Lower lobe of right lung (tissue), 2 donors: Measurements from ENCODE around the gene NKG7. TPM values are rescaled to one million over a fixed set of nuclear protein-coding genes. Genes with fewer than 3 reads are reported as not detected.
"Not testable (repeated sequence)": the region's sequence is repeated elsewhere in the genome, so short reads cannot be mapped to it uniquely, and the experiment has no call there.

Experiments
- ATAC-seq, 2 donors: fragments of 200-7000 bp; cut with Tn5 transposase; one replicate each; pipeline ENCODE4 v1.9.1; 2020 to 2022; ENCODE audit warnings: mild to moderate bottlenecking in 2 of 2, moderate library complexity in 2 of 2
- DNase-seq: peaks from one replicate; pipeline ENCODE4 v3.0.0-alpha.2; 2020
- H3K27ac ChIP-seq: fragments of 200-600 bp; one replicate; pipeline ENCODE4 v1.8.0; 2022
- H3K27me3 ChIP-seq: fragments of 200-600 bp; one replicate; pipeline ENCODE4 v1.8.0; 2022; ENCODE audit warnings: low read depth
- H3K36me3 ChIP-seq: fragments of 200-600 bp; one replicate; pipeline ENCODE4 v1.8.0; 2022; ENCODE audit warnings: mild to moderate bottlenecking
- H3K4me1 ChIP-seq: fragments of 200-600 bp; one replicate; pipeline ENCODE4 v1.8.0; 2022
- H3K4me3 ChIP-seq: fragments of 200-600 bp; one replicate; pipeline ENCODE4 v1.8.0; 2022; ENCODE audit warnings: mild to moderate bottlenecking
- H3K9me3 ChIP-seq: fragments of 200-600 bp; one replicate; pipeline ENCODE4 v1.8.0; 2022
- intact Hi-C: fragments of 100-400 bp; cut with DNase I; formaldehyde crosslinking; loops from one replicate; pipeline ENCODE4 v1.11.0; 2022
- long read RNA-seq: library from polyadenylated mRNA; unstranded; transcript quantifications from one replicate; pipeline ENCODE4 v2.0.0, GENCODE V29; 2021
- total RNA-seq: library from RNA; stranded (reverse); fragmentation: NEBNext Ultra II Directional; extraction: Animal tissue kit (Norgen Biotek cat#: 25700); gene quantifications from one replicate; pipeline ENCODE4 v1.2.1, GENCODE V29; 2021
- TF ChIP-seq, protein P1 (sequence below): fragments of 200-600 bp; IDR thresholded peaks from one replicate; pipeline ENCODE4 v1.8.0; 2022; ENCODE audit warnings: antibody characterized with exemption, mild to moderate bottlenecking
- donor health status: DM: no; HTN: yes; CAD: no; lungs with severe emphysema.

Gene NKG7, protein sequence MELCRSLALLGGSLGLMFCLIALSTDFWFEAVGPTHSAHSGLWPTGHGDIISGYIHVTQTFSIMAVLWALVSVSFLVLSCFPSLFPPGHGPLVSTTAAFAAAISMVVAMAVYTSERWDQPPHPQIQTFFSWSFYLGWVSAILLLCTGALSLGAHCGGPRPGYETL
- 31.7 TPM for total RNA-seq
- long read RNA-seq, transcript NKG7-201 (4 exons, 843 nt), result major isoform, 17 of 20 reads
- long read RNA-seq, partial matches to known transcripts, result 0 of 20 reads
- long read RNA-seq, other reads (novel, unspliced or antisense), result 0 of 20 reads

DNA sequence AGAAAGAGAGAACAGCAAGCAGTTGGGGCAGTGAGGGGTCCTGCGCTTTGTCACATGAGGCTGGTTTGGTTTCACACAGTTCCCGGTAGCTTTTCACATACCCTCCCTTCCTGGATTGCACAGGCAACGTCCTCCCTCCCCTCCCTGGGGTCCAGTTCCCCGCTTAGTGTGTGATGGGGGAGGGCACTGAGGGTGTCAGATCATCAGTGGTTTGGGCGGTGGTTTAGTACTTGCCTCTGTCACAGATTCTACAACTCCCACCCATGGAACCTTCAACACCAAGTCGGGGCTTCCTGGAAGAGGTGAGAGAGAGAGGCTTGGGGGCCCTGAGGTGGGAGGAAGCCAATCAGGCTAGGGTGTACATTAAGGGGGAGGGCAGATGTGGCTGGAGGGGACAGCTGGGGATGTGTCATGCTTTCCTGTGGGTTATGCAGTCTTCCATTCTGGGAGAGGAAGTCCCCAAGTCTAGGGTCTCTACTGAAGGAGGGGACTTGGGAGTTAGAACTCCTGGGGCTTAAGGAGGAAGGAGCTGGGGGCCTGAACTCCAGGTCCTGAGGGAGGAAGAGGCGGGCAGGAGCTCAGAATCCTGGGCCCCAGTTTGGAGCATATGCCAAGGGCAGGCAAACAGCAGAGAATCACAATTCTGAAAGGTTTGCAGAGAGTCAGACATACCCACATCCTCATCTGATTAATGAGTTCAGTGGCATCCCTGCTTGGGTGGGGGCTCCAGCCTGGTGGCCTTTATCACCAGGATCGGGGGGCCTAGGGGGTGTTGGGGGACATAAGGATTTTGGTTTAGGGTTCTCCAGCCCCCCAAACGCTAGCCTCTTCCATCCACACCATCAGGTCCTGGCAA, at the start of gene NKG7:
TSS of gene NKG7 (minus strand) at position 6 of the 856 bp plus-strand sequence. CDS start 119 bp downstream, outside the sequence.
- ATAC-seq (peak; percentile 17 to 26), DNase-seq (no peak)
- peaks cover 6% of the 10 kb centered on the region for H3K4me1 ChIP-seq

DNA sequence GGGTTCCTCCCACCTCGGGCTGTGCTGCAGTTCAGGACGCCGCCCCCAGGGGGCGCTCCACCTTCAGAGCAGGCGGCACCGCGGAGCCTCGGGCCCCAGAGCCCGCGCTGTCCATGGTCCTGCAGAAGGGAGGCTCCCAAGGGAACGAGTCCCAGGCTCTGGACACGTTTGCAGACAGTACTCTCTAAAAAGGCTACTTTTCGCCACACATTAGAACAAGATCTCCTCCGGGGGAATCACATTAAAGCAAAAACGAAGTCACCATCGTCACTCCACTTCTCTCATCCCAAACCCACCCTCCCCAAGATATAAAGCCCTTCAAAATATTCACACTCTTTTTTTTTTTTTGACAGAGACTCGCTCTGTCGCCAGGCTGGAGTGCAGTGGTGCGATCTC, 49.6 kb upstream of the NKG7 start:
- Histone ChIP-seq H3K27ac (no peak overlapping the region), H3K36me3 (no peaks in the 10 kb centered on the region), H3K4me3 (no peak overlapping the region), H3K9me3 (no peaks in the 10 kb centered on the region), H3K4me1 (no peaks in the 10 kb centered on the region), H3K27me3 (peaks cover 25% of the 10 kb centered on the region)
- intact Hi-C loops, result no loop called here
- ATAC-seq (peak; percentile 90 to 95), DNase-seq (peak; percentile 91)
- TF ChIP-seq, protein P1, sequence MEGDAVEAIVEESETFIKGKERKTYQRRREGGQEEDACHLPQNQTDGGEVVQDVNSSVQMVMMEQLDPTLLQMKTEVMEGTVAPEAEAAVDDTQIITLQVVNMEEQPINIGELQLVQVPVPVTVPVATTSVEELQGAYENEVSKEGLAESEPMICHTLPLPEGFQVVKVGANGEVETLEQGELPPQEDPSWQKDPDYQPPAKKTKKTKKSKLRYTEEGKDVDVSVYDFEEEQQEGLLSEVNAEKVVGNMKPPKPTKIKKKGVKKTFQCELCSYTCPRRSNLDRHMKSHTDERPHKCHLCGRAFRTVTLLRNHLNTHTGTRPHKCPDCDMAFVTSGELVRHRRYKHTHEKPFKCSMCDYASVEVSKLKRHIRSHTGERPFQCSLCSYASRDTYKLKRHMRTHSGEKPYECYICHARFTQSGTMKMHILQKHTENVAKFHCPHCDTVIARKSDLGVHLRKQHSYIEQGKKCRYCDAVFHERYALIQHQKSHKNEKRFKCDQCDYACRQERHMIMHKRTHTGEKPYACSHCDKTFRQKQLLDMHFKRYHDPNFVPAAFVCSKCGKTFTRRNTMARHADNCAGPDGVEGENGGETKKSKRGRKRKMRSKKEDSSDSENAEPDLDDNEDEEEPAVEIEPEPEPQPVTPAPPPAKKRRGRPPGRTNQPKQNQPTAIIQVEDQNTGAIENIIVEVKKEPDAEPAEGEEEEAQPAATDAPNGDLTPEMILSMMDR, result peak; percentile 98

More for the DNA sequence above, at the start of gene NKG7:
- intact Hi-C loops, result no loop called here
- peak within 1 kb of the TSS; percentile 30 for H3K4me3 ChIP-seq
- H3K27ac ChIP-seq, result peak within 1 kb of the TSS; percentile 64
- no peaks in the 10 kb centered on the region for H3K36me3 ChIP-seq
- TF ChIP-seq, protein P1, result no peak
- no peaks in the 10 kb centered on the region for H3K27me3 ChIP-seq
- H3K9me3 ChIP-seq, result no peaks in the 10 kb centered on the region

DNA sequence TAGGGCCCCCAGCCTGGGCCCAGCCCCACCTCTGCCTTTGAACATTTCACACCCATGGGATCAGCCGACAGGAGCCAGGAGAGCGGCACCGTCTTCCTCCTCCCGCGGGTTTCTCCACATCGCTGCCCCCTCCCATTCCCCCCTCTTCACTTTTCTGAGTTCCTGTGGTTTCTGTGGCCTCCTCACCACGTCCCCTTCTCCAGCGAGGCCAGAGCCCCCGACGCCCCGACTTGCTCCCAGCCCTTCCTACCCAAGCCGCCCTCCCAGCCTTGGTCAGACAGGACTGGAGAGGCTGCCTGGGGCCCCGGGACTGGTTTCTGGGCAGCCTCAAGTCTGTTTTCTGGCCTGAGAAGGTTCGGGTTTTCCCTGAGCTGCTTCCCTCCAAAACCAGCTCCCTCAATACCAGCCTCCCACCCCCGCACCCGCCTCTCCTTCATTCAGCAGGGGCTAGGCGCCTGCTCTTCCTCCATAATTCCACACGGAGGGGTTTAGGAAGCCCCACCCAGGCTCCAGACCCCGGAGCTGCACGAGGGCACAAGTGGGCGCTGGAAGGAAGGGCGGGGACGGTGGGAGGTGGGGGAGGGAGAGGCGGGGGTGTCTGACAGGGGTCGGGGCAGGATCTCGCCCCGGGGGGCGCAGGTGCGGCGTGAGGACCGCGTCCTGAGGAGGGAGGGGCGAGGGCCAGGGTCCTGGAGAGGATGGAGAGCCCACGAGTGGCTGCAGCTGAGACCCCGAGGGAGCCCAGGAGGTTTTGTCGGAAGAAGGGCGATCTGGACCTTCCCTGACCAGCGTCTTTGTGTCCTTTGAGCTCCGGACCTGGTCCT, 49.0 kb upstream of the NKG7 start:
- ATAC-seq (no peak), DNase-seq (no peak)
- Histone ChIP-seq H3K27ac (no peak overlapping the region), H3K4me3 (no peak overlapping the region), H3K4me1 (no peaks in the 10 kb centered on the region), H3K9me3 (no peaks in the 10 kb centered on the region), H3K36me3 (no peaks in the 10 kb centered on the region), H3K27me3 (peaks cover 24% of the 10 kb centered on the region)
- TF ChIP-seq, protein P1, result no peak
- intact Hi-C loops, result no loop called here

DNA sequence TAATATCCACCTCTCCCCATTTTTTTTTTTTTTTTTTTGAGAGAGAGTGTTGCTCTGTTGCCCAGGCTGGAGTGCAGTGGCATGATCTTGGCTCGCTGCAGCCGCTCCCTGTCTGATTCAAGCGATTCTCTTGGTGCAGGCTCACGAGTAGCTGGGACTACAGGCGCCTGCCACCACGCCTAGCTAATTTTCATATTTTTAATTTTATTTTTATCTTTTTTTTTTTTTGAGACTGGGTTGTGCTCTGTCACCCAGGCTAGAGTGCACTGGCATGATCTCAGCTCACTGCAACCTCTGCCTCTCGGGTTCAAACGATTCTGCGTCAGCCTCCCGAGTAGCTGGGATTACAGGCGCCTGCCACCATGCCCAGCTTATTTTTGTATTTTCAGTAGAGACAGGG, 48.1 kb upstream of the NKG7 start:
- not testable (repeated sequence) for DNase-seq, H3K27ac ChIP-seq

DNA sequence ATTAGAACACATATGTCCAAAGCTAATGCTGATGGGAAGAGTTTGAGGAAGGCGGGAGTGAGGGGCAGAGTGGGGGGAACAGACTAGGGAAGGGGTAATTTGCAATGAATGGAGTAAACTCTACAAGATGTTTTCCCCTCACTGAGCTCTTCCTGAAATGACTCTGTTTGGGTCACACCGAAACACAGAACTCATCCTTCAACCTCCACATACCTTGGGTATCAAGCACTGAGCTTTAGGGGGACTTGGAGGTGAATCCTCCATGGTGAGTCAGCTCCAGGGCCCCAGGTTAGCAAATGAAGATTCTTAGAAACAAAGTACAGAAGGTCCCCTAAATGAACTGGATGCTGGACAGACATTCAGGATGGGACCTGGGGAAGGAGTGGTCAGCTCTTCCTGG, 46.3 kb upstream of the NKG7 start:
- Histone ChIP-seq H3K4me1 (no peaks in the 10 kb centered on the region), H3K36me3 (no peaks in the 10 kb centered on the region), H3K27ac (no peak overlapping the region), H3K9me3 (no peaks in the 10 kb centered on the region), H3K4me3 (no peak overlapping the region), H3K27me3 (peaks cover 22% of the 10 kb centered on the region)
- ATAC-seq, result no peak
- intact Hi-C loops, result no loop called here
- TF ChIP-seq, protein P1, result no peak
- no peak for DNase-seq

More for the DNA sequence above, 48.1 kb upstream of the NKG7 start:
- intact Hi-C loops, H3K4me3 ChIP-seq, ATAC-seq, H3K36me3 ChIP-seq, H3K9me3 ChIP-seq, H3K4me1 ChIP-seq: not testable (repeated sequence)
- peaks cover 20% of the 10 kb centered on the region for H3K27me3 ChIP-seq
